GM10248 (cell line): ENCODE measurements around the gene NTM.
"Not testable (repeated sequence)": the region's sequence is repeated elsewhere in the genome, so short reads cannot be mapped to it uniquely, and the experiment has no call there.

ENCODE experiments used
- CTCF ChIA-PET: fragments of 300-600 bp; sonication (Branson Sonifier 250); formaldehyde crosslinking; extraction: SDS; loops from one replicate; lab custom pipeline; 2021; ENCODE audit warnings: antibody characterized with exemption; lab: Yijun Ruan, JAX
- POLR2A ChIA-PET: fragments of 350-650 bp; sonication (Branson Sonifier 250); formaldehyde crosslinking; extraction: SDS; loops from one replicate; lab custom pipeline; 2020; ENCODE audit warnings: antibody characterized with exemption; lab: Yijun Ruan, JAX
- DNase-seq: peaks from one replicate; pipeline ENCODE4 v3.0.0; 2012; ENCODE audit errors: extremely low spot score
- CTCF ChIP-seq: IDR thresholded peaks from 2 replicates; pipeline ENCODE4 v1.5.1; 2012; ENCODE audit warnings: mild to moderate bottlenecking, low read depth; ENCODE audit errors: extremely low read depth, missing control alignments, control extremely low read depth

Gene NTM

GRCh38 chr11:131909426-131910177 lies 539.2 kb downstream of the NTM start:
- ChIA-PET CTCF (interaction anchor here (1.6 to 8.7 kb wide), 2 partner anchors 15 to 40 kb away, joined by 3 to 103 read pairs; no protein-coding TSS in a partner anchor), POLR2A (no interaction called here)
- no peak for DNase-seq
- TF ChIP-seq CTCF: no peak

- ChIA-PET POLR2A (no interaction called here), CTCF (interaction anchor here (1.6 to 8.7 kb wide), 3 partner anchors 15 to 41 kb away, joined by 3 to 103 read pairs (median 12); no protein-coding TSS in a partner anchor)
- DNase-seq: no peak
- TF ChIP-seq CTCF: no peak
Observed at GRCh38 chr11:131910178-131910522, 539.7 kb downstream of the NTM start.

GRCh38 chr11:131910523-131911387 lies 540.3 kb downstream of the NTM start:
- ChIA-PET CTCF (interaction anchor here (1.3 to 8.7 kb wide), 5 partner anchors 10 to 162 kb away, joined by 3 to 103 read pairs (median 5); no protein-coding TSS in a partner anchor), POLR2A (no interaction called here)
- peak; percentile 29 for DNase-seq
- no peak for TF ChIP-seq CTCF

GRCh38 chr11:131911388-131912032 lies 541.1 kb downstream of the NTM start:
- POLR2A ChIA-PET: not testable (repeated sequence)
- peak; percentile 10 for TF ChIP-seq CTCF
- peak; percentile 25 for DNase-seq
- CTCF ChIA-PET: interaction anchor here (1.3 to 8.7 kb wide), 5 partner anchors 11 to 163 kb away, joined by 3 to 103 read pairs (median 5); no protein-coding TSS in a partner anchor

- no peak for DNase-seq
- no peak for TF ChIP-seq CTCF
- CTCF ChIA-PET: interaction anchor here (1.3 to 8.7 kb wide), 4 partner anchors 11 to 164 kb away, joined by 4 to 103 read pairs (median 8); no protein-coding TSS in a partner anchor
- POLR2A ChIA-PET: no interaction called here
Observed at GRCh38 chr11:131912134-131912533, 541.7 kb downstream of the NTM start.

- CTCF ChIA-PET: interaction anchor here (0.8 to 8.7 kb wide), 5 partner anchors 19 to 213 kb away, joined by 3 to 103 read pairs (median 3); no protein-coding TSS in a partner anchor
- TF ChIP-seq CTCF: no peak
- POLR2A ChIA-PET: no interaction called here
- DNase-seq: no peak
Observed at GRCh38 chr11:131913267-131913666, 542.9 kb downstream of the NTM start.
